Measurements from ENCODE around the gene ST3GAL5.

Gene ST3GAL5

DNA sequence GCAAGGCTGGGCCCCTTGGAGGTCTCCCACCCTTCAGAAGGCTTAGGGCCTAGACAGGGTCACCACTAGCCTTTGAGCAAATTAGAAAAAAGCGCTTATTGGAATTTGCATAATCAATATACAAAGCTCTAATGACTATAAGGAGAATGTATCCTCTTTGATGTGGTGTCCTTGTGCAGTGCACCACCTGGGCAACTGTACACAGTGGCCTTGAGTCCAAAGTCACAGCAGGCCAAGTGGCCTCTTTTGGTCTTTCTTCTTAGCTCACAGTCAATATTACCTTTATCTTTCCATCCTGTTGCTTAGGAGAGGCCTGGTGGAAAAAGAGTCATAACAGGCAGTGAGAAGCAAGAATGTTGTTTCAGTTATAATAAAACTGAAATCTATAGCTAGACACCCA, 19.7 kb upstream of the ST3GAL5 start:
- TF ChIP-seq, protein P1, sequence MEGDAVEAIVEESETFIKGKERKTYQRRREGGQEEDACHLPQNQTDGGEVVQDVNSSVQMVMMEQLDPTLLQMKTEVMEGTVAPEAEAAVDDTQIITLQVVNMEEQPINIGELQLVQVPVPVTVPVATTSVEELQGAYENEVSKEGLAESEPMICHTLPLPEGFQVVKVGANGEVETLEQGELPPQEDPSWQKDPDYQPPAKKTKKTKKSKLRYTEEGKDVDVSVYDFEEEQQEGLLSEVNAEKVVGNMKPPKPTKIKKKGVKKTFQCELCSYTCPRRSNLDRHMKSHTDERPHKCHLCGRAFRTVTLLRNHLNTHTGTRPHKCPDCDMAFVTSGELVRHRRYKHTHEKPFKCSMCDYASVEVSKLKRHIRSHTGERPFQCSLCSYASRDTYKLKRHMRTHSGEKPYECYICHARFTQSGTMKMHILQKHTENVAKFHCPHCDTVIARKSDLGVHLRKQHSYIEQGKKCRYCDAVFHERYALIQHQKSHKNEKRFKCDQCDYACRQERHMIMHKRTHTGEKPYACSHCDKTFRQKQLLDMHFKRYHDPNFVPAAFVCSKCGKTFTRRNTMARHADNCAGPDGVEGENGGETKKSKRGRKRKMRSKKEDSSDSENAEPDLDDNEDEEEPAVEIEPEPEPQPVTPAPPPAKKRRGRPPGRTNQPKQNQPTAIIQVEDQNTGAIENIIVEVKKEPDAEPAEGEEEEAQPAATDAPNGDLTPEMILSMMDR (conservative IDR thresholded peaks at IDR 0.05; ENCODE audit: low read depth, low read length), result no peak
- DNase-seq (ENCODE audit: low read depth), result no peak
- H3K4me3 ChIP-seq (ENCODE audit: low read length), result no peak overlapping the region

DNA sequence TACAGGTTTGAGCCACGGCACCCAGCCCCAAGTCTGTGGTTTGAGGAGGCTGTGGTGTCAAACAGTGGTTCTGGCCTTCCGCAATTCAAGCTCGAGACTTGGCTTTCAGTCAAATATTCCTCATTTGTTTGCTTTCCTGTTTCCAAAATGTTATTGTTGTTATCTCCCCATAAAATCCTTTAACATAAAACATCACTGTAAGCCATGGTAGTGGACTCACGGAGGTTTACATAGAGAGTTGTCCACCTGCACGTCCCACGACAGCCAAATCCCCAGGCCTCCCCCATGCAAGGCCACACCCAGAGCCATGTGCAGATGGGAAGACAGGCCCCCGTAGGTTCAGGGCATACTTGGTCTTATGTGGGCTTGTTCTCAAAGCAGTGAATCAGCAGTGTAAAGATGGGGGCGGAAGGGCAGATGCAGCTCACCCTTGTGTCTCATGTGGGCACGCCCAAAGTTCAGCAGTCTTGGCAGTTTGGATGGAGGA, 18.9 kb upstream of the ST3GAL5 start:
- no peak for DNase-seq (ENCODE audit: low read depth)
- TF ChIP-seq, protein P1 (conservative IDR thresholded peaks at IDR 0.05; ENCODE audit: low read depth, low read length), result no peak
- no peak overlapping the region for H3K4me3 ChIP-seq (ENCODE audit: low read length)

GRCh38 chr2:85906748-85907147, 18.0 kb upstream of the ST3GAL5 start:
- TF ChIP-seq, protein P1 (conservative IDR thresholded peaks at IDR 0.05; ENCODE audit: low read depth, low read length), result no peak
- no peak overlapping the region for H3K4me3 ChIP-seq (ENCODE audit: low read length)
- no peak for DNase-seq (ENCODE audit: low read depth)

GRCh38 chr2:85905891-85906290, 17.1 kb upstream of the ST3GAL5 start:
- TF ChIP-seq, protein P1 (conservative IDR thresholded peaks at IDR 0.05; ENCODE audit: low read depth, low read length), result no peak
- H3K4me3 ChIP-seq (ENCODE audit: low read length), result no peak overlapping the region
- no peak for DNase-seq (ENCODE audit: low read depth)

DNA sequence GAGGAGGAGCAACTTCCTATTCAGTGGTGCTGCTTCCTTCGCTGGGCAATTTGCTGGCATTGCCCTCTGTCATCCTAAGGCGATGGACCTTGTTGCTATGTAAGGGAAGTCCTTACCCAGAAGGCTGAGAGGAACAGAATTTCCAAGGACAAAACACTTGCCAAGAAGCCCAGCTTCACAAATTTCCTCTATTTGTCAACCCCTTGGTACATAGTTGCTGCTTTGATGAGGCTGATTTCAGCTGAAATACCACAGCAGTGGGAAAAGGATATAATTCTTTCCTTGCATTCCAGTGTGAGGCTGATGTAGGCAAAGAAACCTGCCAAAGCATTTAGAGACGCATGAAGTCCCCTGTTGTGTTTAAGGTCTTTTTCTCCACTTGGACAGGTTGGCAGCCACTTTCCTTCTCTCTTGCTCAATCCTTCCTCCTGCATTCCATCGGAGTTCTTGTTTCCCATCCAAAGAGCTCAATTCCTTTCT, 16.4 kb upstream of the ST3GAL5 start:
- H3K4me3 ChIP-seq (ENCODE audit: low read length), result no peak overlapping the region
- TF ChIP-seq, protein P1 (conservative IDR thresholded peaks at IDR 0.05; ENCODE audit: low read depth, low read length), result no peak
- DNase-seq (ENCODE audit: low read depth), result peak; percentile 68

DNA sequence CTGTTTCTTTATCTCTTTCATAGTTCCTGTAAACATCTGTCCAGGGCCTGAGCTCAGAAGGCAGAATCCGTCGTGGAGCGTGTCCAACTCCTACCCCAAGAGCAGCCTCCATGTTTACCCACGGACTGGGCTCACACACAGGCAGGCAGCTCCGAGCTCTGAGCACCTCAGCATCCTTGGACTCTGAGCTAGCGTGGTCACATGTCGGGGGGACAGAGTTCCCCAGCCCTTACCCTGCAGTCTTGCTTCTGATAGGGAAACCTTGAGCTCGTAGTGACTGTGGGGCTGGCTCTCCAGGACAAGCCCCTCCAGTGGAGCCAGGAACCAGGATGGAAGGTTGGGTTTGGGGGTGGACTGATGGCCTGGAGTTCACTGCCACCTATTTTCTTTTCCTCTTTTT, 15.1 kb upstream of the ST3GAL5 start:
- TF ChIP-seq, protein P1 (conservative IDR thresholded peaks at IDR 0.05; ENCODE audit: low read depth, low read length), result no peak

DNA sequence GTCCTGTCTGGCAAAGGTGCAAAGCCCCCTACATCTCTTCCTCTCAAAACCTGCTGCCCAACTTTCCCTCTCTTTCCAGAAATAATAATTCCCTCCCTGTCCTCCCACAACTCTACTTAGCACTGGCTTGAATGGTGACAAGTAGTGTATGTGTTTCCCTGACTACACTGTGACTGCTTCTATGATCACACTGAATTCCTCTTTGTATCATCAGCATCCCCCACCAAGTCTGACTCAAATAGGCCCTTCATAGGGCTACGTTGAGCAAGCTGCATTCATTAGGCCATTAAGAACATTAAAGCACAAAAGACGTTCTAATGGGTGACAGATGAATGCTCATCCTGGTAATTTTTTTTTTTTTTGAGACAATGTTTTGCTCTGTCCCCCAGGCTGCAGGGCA, 13.7 kb upstream of the ST3GAL5 start:
- H3K4me3 ChIP-seq (ENCODE audit: low read length), result no peak overlapping the region
- no peak for DNase-seq (ENCODE audit: low read depth)
- TF ChIP-seq, protein P1 (conservative IDR thresholded peaks at IDR 0.05; ENCODE audit: low read depth, low read length), result no peak

More for the DNA sequence above, 15.1 kb upstream of the ST3GAL5 start:
- no peak overlapping the region for H3K4me3 ChIP-seq (ENCODE audit: low read length)
- no peak for DNase-seq (ENCODE audit: low read depth)
